ENCODE measurements around the gene PRKN. TPM values are rescaled to one million over a fixed set of nuclear protein-coding genes. Genes with fewer than 3 reads are reported as not detected.

Gene PRKN
- total and polyA plus RNA-seq, 10 donors: 0.23 to 14.1 (median 7.0) TPM

- Histone ChIP-seq H3K4me3 (no peak overlapping the region), H3K36me3 (no peaks in the 10 kb centered on the region), H3K27me3 (replicated peaks in 1 of 7) (no peaks in the 10 kb centered on the region), H3K27ac (no peak overlapping the region), H3K4me1 (peaks cover 0 to 7% (median 0%) of the 10 kb centered on the region in 6 donors), H3K9me3 (no peaks in the 10 kb centered on the region)
- WGBS, 5 donors: 45 to 54% (median 46%) methylated on average over 4 of the region's 4 CpGs
- no peak for TF ChIP-seq POLR2AphosphoS5 (IDR thresholded peaks at IDR 0.05)
- no peak for TF ChIP-seq CTCF (IDR thresholded peaks at IDR 0.05 in 8 of 11, conservative IDR thresholded peaks at IDR 0.05 in 3 of 11)
- no peak for TF ChIP-seq POLR2A (IDR thresholded peaks at IDR 0.05)
- no peak for DNase-seq
- intact Hi-C loops (cut with DNase I; ENCODE audit: low total_unique reads): no loop called here
Measured at GRCh38 chr6:161917645-161918044, 809.9 kb downstream of the PRKN start.

GRCh38 chr6:161915456-161915964 lies 812.1 kb downstream of the PRKN start:
- WGBS, 5 donors: 82 to 93% (median 85%) methylated on average over 4 of the region's 4 CpGs
- H3K4me3 ChIP-seq: no peak overlapping the region
- DNase-seq: no peak
- H3K36me3 ChIP-seq: no peaks in the 10 kb centered on the region
- intact Hi-C loops (cut with DNase I; ENCODE audit: low total_unique reads): no loop called here
- H3K27me3 ChIP-seq (replicated peaks in 1 of 7): no peaks in the 10 kb centered on the region
- no peak for TF ChIP-seq POLR2A (IDR thresholded peaks at IDR 0.05)
- no peak for TF ChIP-seq POLR2AphosphoS5 (IDR thresholded peaks at IDR 0.05)
- TF ChIP-seq CTCF (IDR thresholded peaks at IDR 0.05 in 8 of 11, conservative IDR thresholded peaks at IDR 0.05 in 3 of 11): no peak
- no peaks in the 10 kb centered on the region for H3K4me1 ChIP-seq
- no peaks in the 10 kb centered on the region for H3K9me3 ChIP-seq
- H3K27ac ChIP-seq: no peak overlapping the region

GRCh38 chr6:161908872-161909271 lies 818.7 kb downstream of the PRKN start:
- no peak for DNase-seq
- Histone ChIP-seq H3K4me1 (no peaks in the 10 kb centered on the region), H3K36me3 (no peaks in the 10 kb centered on the region), H3K9me3 (no peaks in the 10 kb centered on the region), H3K27ac (no peak overlapping the region), H3K4me3 (no peak overlapping the region), H3K27me3 (replicated peaks in 1 of 7) (no peaks in the 10 kb centered on the region)
- TF ChIP-seq CTCF (IDR thresholded peaks at IDR 0.05 in 8 of 11, conservative IDR thresholded peaks at IDR 0.05 in 3 of 11) (no peak), POLR2A (IDR thresholded peaks at IDR 0.05) (no peak), POLR2AphosphoS5 (IDR thresholded peaks at IDR 0.05) (no peak)
- intact Hi-C loops (cut with DNase I; ENCODE audit: low total_unique reads): no loop called here
- 65 to 79% (median 73%) methylated on average over 7 of the region's 7 CpGs for WGBS, 5 donors

- 53 to 73% (median 60%) methylated on average over 5 of the region's 5 CpGs for WGBS, 5 donors
- H3K27me3 ChIP-seq (replicated peaks in 1 of 7): no peaks in the 10 kb centered on the region
- H3K36me3 ChIP-seq: no peaks in the 10 kb centered on the region
- intact Hi-C loops (cut with DNase I; ENCODE audit: low total_unique reads): no loop called here
- no peaks in the 10 kb centered on the region for H3K4me1 ChIP-seq
- TF ChIP-seq POLR2AphosphoS5 (IDR thresholded peaks at IDR 0.05) (no peak), CTCF (IDR thresholded peaks at IDR 0.05 in 8 of 11, conservative IDR thresholded peaks at IDR 0.05 in 3 of 11) (no peak), POLR2A (IDR thresholded peaks at IDR 0.05) (no peak)
- H3K4me3 ChIP-seq: no peak overlapping the region
- DNase-seq: no peak
- no peaks in the 10 kb centered on the region for H3K9me3 ChIP-seq
- H3K27ac ChIP-seq: no peak overlapping the region
Measured at GRCh38 chr6:161906571-161906970, 821.0 kb downstream of the PRKN start.
